ENCODE data around the gene ZNF160. TPM values are rescaled to one million over a fixed set of nuclear protein-coding genes. Genes with fewer than 3 reads are reported as not detected.
A peak's percentile ranks its signal among the peaks of the same experiment; 100 is the strongest.
"Not testable (repeated sequence)": the region's sequence is repeated elsewhere in the genome, so short reads cannot be mapped to it uniquely, and the experiment has no call there.

Gene ZNF160
- total and polyA plus RNA-seq, 2 donors (not counting 1 experiment from before 2014, with no cell fraction given): 21.0 to 28.9 TPM

GRCh38 chr19:53037101-53038097 lies 65.8 kb downstream of the ZNF160 start:
- H3K79me2 ChIP-seq (ENCODE audit: control insufficient read depth, insufficient read depth, low read length): no peaks in the 10 kb centered on the region
- no peaks in the 10 kb centered on the region for H3K27me3 ChIP-seq (ENCODE audit: control insufficient read depth, insufficient read depth, low read length)
- no peak overlapping the region for H3K9ac ChIP-seq (ENCODE audit: insufficient read depth, low read length)
- peak overlapping the region; percentile 30 for H3K27ac ChIP-seq (ENCODE audit: insufficient read depth, low read length)
- no peak for TF ChIP-seq EZH2 (IDR thresholded peaks at IDR 0.05; ENCODE audit: low read length, missing control alignments)
- TF ChIP-seq CTCF (conservative IDR thresholded peaks at IDR 0.05 in 1 of 2, IDR thresholded peaks at IDR 0.05 in 1 of 2; ENCODE audit: low read depth in 1 of 2, low read length in 2 of 2): no peak
- H2AFZ ChIP-seq (ENCODE audit: low read length): peak overlapping the region; percentile 56
- no peaks in the 10 kb centered on the region for H4K20me1 ChIP-seq (ENCODE audit: control insufficient read depth, extremely low read depth, insufficient read depth, low read length)
- DNase-seq (ENCODE audit: low read depth in 2 of 2): peak; percentile 60 to 73
- H3K4me3 ChIP-seq (replicated peaks in 1 of 4; ENCODE audit: control extremely low read depth in 1 of 4, insufficient read depth in 1 of 4, low read depth in 3 of 4, low read length in 4 of 4): peak overlapping the region; percentile 59 to 81 (median 66)
- H3K4me1 ChIP-seq (ENCODE audit: control insufficient read depth, extremely low read depth, insufficient read depth, low read length): no peaks in the 10 kb centered on the region
- peak overlapping the region; percentile 69 for H3K4me2 ChIP-seq (ENCODE audit: extremely low read depth, insufficient read depth, low read length)
- no peaks in the 10 kb centered on the region for H3K36me3 ChIP-seq (ENCODE audit: control insufficient read depth, insufficient read depth, low read length)
- no peaks in the 10 kb centered on the region for H3K9me3 ChIP-seq (ENCODE audit: control insufficient read depth, insufficient read depth, low read depth, low read length)

GRCh38 chr19:53034948-53035675 lies 68.1 kb downstream of the ZNF160 start:
- no peak overlapping the region for H3K9ac ChIP-seq (ENCODE audit: insufficient read depth, low read length)
- no peaks in the 10 kb centered on the region for H3K36me3 ChIP-seq (ENCODE audit: control insufficient read depth, insufficient read depth, low read length)
- no peaks in the 10 kb centered on the region for H3K27me3 ChIP-seq (ENCODE audit: control insufficient read depth, insufficient read depth, low read length)
- DNase-seq (ENCODE audit: low read depth in 2 of 2): no peak
- no peaks in the 10 kb centered on the region for H4K20me1 ChIP-seq (ENCODE audit: control insufficient read depth, extremely low read depth, insufficient read depth, low read length)
- no peaks in the 10 kb centered on the region for H3K79me2 ChIP-seq (ENCODE audit: control insufficient read depth, insufficient read depth, low read length)
- H3K27ac ChIP-seq (ENCODE audit: insufficient read depth, low read length): no peak overlapping the region
- no peaks in the 10 kb centered on the region for H3K4me1 ChIP-seq (ENCODE audit: control insufficient read depth, extremely low read depth, insufficient read depth, low read length)
- H3K9me3 ChIP-seq (ENCODE audit: control insufficient read depth, insufficient read depth, low read depth, low read length): no peaks in the 10 kb centered on the region
- no peak for TF ChIP-seq EZH2 (IDR thresholded peaks at IDR 0.05; ENCODE audit: low read length, missing control alignments)
- TF ChIP-seq CTCF (conservative IDR thresholded peaks at IDR 0.05 in 1 of 2, IDR thresholded peaks at IDR 0.05 in 1 of 2; ENCODE audit: low read depth in 1 of 2, low read length in 2 of 2): no peak
- no peak overlapping the region for H2AFZ ChIP-seq (ENCODE audit: low read length)
- no peak overlapping the region for H3K4me2 ChIP-seq (ENCODE audit: extremely low read depth, insufficient read depth, low read length)
- no peak overlapping the region for H3K4me3 ChIP-seq (replicated peaks in 1 of 4; ENCODE audit: control extremely low read depth in 1 of 4, insufficient read depth in 1 of 4, low read depth in 3 of 4, low read length in 4 of 4)

GRCh38 chr19:53034054-53034453 lies 69.2 kb downstream of the ZNF160 start:
- H3K36me3 ChIP-seq (ENCODE audit: control insufficient read depth, insufficient read depth, low read length): no peaks in the 10 kb centered on the region
- no peaks in the 10 kb centered on the region for H3K27me3 ChIP-seq (ENCODE audit: control insufficient read depth, insufficient read depth, low read length)
- H3K27ac ChIP-seq (ENCODE audit: insufficient read depth, low read length): no peak overlapping the region
- H3K4me1 ChIP-seq (ENCODE audit: control insufficient read depth, extremely low read depth, insufficient read depth, low read length): no peaks in the 10 kb centered on the region
- no peak for DNase-seq (ENCODE audit: low read depth in 2 of 2)
- TF ChIP-seq CTCF (conservative IDR thresholded peaks at IDR 0.05 in 1 of 2, IDR thresholded peaks at IDR 0.05 in 1 of 2; ENCODE audit: low read depth in 1 of 2, low read length in 2 of 2): no peak
- TF ChIP-seq EZH2 (IDR thresholded peaks at IDR 0.05; ENCODE audit: low read length, missing control alignments): no peak
- H3K9me3 ChIP-seq (ENCODE audit: control insufficient read depth, insufficient read depth, low read depth, low read length): no peaks in the 10 kb centered on the region
- H2AFZ ChIP-seq (ENCODE audit: low read length): no peak overlapping the region
- H4K20me1 ChIP-seq (ENCODE audit: control insufficient read depth, extremely low read depth, insufficient read depth, low read length): no peaks in the 10 kb centered on the region
- H3K9ac ChIP-seq (ENCODE audit: insufficient read depth, low read length): no peak overlapping the region
- no peak overlapping the region for H3K4me3 ChIP-seq (replicated peaks in 1 of 4; ENCODE audit: control extremely low read depth in 1 of 4, insufficient read depth in 1 of 4, low read depth in 3 of 4, low read length in 4 of 4)
- no peaks in the 10 kb centered on the region for H3K79me2 ChIP-seq (ENCODE audit: control insufficient read depth, insufficient read depth, low read length)
- H3K4me2 ChIP-seq (ENCODE audit: extremely low read depth, insufficient read depth, low read length): no peak overlapping the region

- H4K20me1 ChIP-seq (ENCODE audit: control insufficient read depth, extremely low read depth, insufficient read depth, low read length); H3K4me1 ChIP-seq (ENCODE audit: control insufficient read depth, extremely low read depth, insufficient read depth, low read length); H3K9ac ChIP-seq (ENCODE audit: insufficient read depth, low read length); H3K4me2 ChIP-seq (ENCODE audit: extremely low read depth, insufficient read depth, low read length); H3K79me2 ChIP-seq (ENCODE audit: control insufficient read depth, insufficient read depth, low read length); H2AFZ ChIP-seq (ENCODE audit: low read length); H3K27me3 ChIP-seq (ENCODE audit: control insufficient read depth, insufficient read depth, low read length); H3K36me3 ChIP-seq (ENCODE audit: control insufficient read depth, insufficient read depth, low read length); H3K4me3 ChIP-seq (replicated peaks in 1 of 4; ENCODE audit: control extremely low read depth in 1 of 4, insufficient read depth in 1 of 4, low read depth in 3 of 4, low read length in 4 of 4); DNase-seq (ENCODE audit: low read depth in 2 of 2); H3K27ac ChIP-seq (ENCODE audit: insufficient read depth, low read length); H3K9me3 ChIP-seq (ENCODE audit: control insufficient read depth, insufficient read depth, low read depth, low read length): not testable (repeated sequence)
These were observed 74.9 kb downstream of the ZNF160 start for GRCh38 chr19:53028306-53028705.
